ENCODE measurements around the gene CAPG. TPM values are rescaled to one million over a fixed set of nuclear protein-coding genes. Genes with fewer than 3 reads are reported as not detected.
"Not testable (repeated sequence)": the region's sequence is repeated elsewhere in the genome, so short reads cannot be mapped to it uniquely, and the experiment has no call there.

Gene CAPG
- total RNA-seq, 2 experiments from 2014 or later: 8.1 to 9.8 TPM

- no peak for DNase-seq (ENCODE audit: low spot score)
- Histone ChIP-seq H3K4me1 (ENCODE audit: insufficient read depth, low read length, poor library complexity, severe bottlenecking) (peaks cover 14% of the 10 kb centered on the region), H3K36me3 (ENCODE audit: insufficient read depth, low read length) (no peaks in the 10 kb centered on the region), H3K9me3 (ENCODE audit: low read length) (no peaks in the 10 kb centered on the region), H3K9me2 (ENCODE audit: insufficient read depth, low read length) (no peaks in the 10 kb centered on the region), H3K4me2 (ENCODE audit: low read length) (no peak overlapping the region), H4K20me1 (ENCODE audit: insufficient read depth, low read length) (no peaks in the 10 kb centered on the region), H2AFZ (ENCODE audit: low read length) (no peak overlapping the region), H3K79me2 (ENCODE audit: insufficient read depth, low read depth, low read length) (no peaks in the 10 kb centered on the region), H3K4me3 (ENCODE audit: low read depth, low read length, poor library complexity, severe bottlenecking) (no peak overlapping the region), H3K27ac (ENCODE audit: low read depth, low read length, poor library complexity, severe bottlenecking) (no peak overlapping the region)
- intact Hi-C loops (cut with micrococcal nuclease; ENCODE audit: unreplicated experiment): no loop called here
- TF ChIP-seq, protein P1, sequence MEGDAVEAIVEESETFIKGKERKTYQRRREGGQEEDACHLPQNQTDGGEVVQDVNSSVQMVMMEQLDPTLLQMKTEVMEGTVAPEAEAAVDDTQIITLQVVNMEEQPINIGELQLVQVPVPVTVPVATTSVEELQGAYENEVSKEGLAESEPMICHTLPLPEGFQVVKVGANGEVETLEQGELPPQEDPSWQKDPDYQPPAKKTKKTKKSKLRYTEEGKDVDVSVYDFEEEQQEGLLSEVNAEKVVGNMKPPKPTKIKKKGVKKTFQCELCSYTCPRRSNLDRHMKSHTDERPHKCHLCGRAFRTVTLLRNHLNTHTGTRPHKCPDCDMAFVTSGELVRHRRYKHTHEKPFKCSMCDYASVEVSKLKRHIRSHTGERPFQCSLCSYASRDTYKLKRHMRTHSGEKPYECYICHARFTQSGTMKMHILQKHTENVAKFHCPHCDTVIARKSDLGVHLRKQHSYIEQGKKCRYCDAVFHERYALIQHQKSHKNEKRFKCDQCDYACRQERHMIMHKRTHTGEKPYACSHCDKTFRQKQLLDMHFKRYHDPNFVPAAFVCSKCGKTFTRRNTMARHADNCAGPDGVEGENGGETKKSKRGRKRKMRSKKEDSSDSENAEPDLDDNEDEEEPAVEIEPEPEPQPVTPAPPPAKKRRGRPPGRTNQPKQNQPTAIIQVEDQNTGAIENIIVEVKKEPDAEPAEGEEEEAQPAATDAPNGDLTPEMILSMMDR (conservative IDR thresholded peaks at IDR 0.05; ENCODE audit: low read length): no peak
- no peak for TF ChIP-seq EZH2phosphoT487 (IDR thresholded peaks at IDR 0.05; ENCODE audit: borderline replicate concordance, low read depth, low read length)
- BruUV-seq (replicated peaks): no TSS peak
- CTCF ChIA-PET (ENCODE audit: unreplicated experiment): no interaction called here
- POLR2A ChIA-PET: interaction anchor here (0.6 to 1.0 kb wide), 2 partner anchors 20 to 97 kb away, joined by 3 to 4 read pairs; partner anchors contain the start of gene MAT2A
These were observed 31.7 kb upstream of the CAPG start for GRCh38 chr2:85441864-85442263.

DNA sequence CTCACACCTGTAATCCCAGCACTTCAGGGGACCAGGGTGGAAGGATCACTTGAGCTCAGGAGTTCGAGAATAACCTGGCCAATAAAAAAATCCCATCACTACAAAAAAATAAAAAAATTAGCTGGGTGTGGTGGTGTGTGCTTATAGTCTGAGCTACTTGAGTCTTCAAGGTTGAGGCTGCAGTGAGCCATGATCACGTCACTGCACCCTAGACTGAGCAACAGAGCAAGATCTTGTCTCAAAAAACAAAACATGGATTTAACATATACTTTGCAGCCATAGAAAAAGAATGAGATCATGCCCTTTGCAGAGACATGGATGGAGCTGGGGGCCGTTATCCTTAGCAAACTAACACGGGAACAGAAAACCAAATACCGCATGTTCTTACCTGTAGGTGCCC, 30.6 kb upstream of the CAPG start:
- no TSS peak for BruUV-seq (replicated peaks)
- Histone ChIP-seq H2AFZ (ENCODE audit: low read length) (no peak overlapping the region), H3K79me2 (ENCODE audit: insufficient read depth, low read depth, low read length) (no peaks in the 10 kb centered on the region), H3K4me3 (ENCODE audit: low read depth, low read length, poor library complexity, severe bottlenecking) (no peak overlapping the region), H3K27ac (ENCODE audit: low read depth, low read length, poor library complexity, severe bottlenecking) (no peak overlapping the region), H3K36me3 (ENCODE audit: insufficient read depth, low read length) (no peaks in the 10 kb centered on the region), H3K9me3 (ENCODE audit: low read length) (no peaks in the 10 kb centered on the region), H3K9me2 (ENCODE audit: insufficient read depth, low read length) (no peaks in the 10 kb centered on the region), H3K4me2 (ENCODE audit: low read length) (no peak overlapping the region), H3K4me1 (ENCODE audit: insufficient read depth, low read length, poor library complexity, severe bottlenecking) (peaks cover 17% of the 10 kb centered on the region), H4K20me1 (ENCODE audit: insufficient read depth, low read length) (no peaks in the 10 kb centered on the region)
- ChIA-PET POLR2A (interaction anchor here (0.7 to 1.2 kb wide), 3 partner anchors 84 to 195 kb away, joined by 3 to 5 read pairs (median 3); partner anchors contain the start of gene MAT2A), CTCF (ENCODE audit: unreplicated experiment) (no interaction called here)
- no peak for DNase-seq (ENCODE audit: low spot score)
- TF ChIP-seq EZH2phosphoT487 (IDR thresholded peaks at IDR 0.05; ENCODE audit: borderline replicate concordance, low read depth, low read length): no peak
- TF ChIP-seq, protein P1 (conservative IDR thresholded peaks at IDR 0.05; ENCODE audit: low read length): no peak
- intact Hi-C loops (cut with micrococcal nuclease; ENCODE audit: unreplicated experiment): no loop called here

- H4K20me1 ChIP-seq (ENCODE audit: insufficient read depth, low read length): no peaks in the 10 kb centered on the region
- no peak for TF ChIP-seq EZH2phosphoT487 (IDR thresholded peaks at IDR 0.05; ENCODE audit: borderline replicate concordance, low read depth, low read length)
- TF ChIP-seq, protein P1 (conservative IDR thresholded peaks at IDR 0.05; ENCODE audit: low read length): no peak
- BruUV-seq (replicated peaks): no TSS peak
- H3K36me3 ChIP-seq (ENCODE audit: insufficient read depth, low read length): no peaks in the 10 kb centered on the region
- no peaks in the 10 kb centered on the region for H3K79me2 ChIP-seq (ENCODE audit: insufficient read depth, low read depth, low read length)
- no peak for DNase-seq (ENCODE audit: low spot score)
- intact Hi-C loops (cut with micrococcal nuclease; ENCODE audit: unreplicated experiment): loop anchor here (5.0 kb wide), 1 partner anchor 97 kb away; the partner anchor contains the start of gene MAT2A
- ChIA-PET CTCF (ENCODE audit: unreplicated experiment) (no interaction called here), POLR2A (interaction anchor here (1.1 kb wide), 1 partner anchor 85 kb away, joined by 3 read pairs; no protein-coding TSS in a partner anchor)
- H2AFZ ChIP-seq (ENCODE audit: low read length): no peak overlapping the region
- peaks cover 17% of the 10 kb centered on the region for H3K4me1 ChIP-seq (ENCODE audit: insufficient read depth, low read length, poor library complexity, severe bottlenecking)
- H3K27ac ChIP-seq (ENCODE audit: low read depth, low read length, poor library complexity, severe bottlenecking): no peak overlapping the region
- no peak overlapping the region for H3K4me3 ChIP-seq (ENCODE audit: low read depth, low read length, poor library complexity, severe bottlenecking)
- no peaks in the 10 kb centered on the region for H3K9me2 ChIP-seq (ENCODE audit: insufficient read depth, low read length)
- no peak overlapping the region for H3K4me2 ChIP-seq (ENCODE audit: low read length)
- no peaks in the 10 kb centered on the region for H3K9me3 ChIP-seq (ENCODE audit: low read length)
These were observed 29.8 kb upstream of the CAPG start for GRCh38 chr2:85439986-85440385.

- DNase-seq (ENCODE audit: low spot score); H3K9me2 ChIP-seq (ENCODE audit: insufficient read depth, low read length); H3K4me3 ChIP-seq (ENCODE audit: low read depth, low read length, poor library complexity, severe bottlenecking); POLR2A ChIA-PET; H3K36me3 ChIP-seq (ENCODE audit: insufficient read depth, low read length); H3K27ac ChIP-seq (ENCODE audit: low read depth, low read length, poor library complexity, severe bottlenecking); H3K4me2 ChIP-seq (ENCODE audit: low read length); H3K9me3 ChIP-seq (ENCODE audit: low read length); H2AFZ ChIP-seq (ENCODE audit: low read length); BruUV-seq (replicated peaks); CTCF ChIA-PET (ENCODE audit: unreplicated experiment); H3K79me2 ChIP-seq (ENCODE audit: insufficient read depth, low read depth, low read length); H4K20me1 ChIP-seq (ENCODE audit: insufficient read depth, low read length): not testable (repeated sequence)
- intact Hi-C loops (cut with micrococcal nuclease; ENCODE audit: unreplicated experiment): loop anchor here (5.0 kb wide), 1 partner anchor 98 kb away; the partner anchor contains the start of gene MAT2A
- peaks cover 17% of the 10 kb centered on the region for H3K4me1 ChIP-seq (ENCODE audit: insufficient read depth, low read length, poor library complexity, severe bottlenecking)
These were observed 29.4 kb upstream of the CAPG start for GRCh38 chr2:85439569-85439968.
